HG03378 (cell line): ENCODE data around the gene PPAT.
"Not testable (repeated sequence)": the region's sequence is repeated elsewhere in the genome, so short reads cannot be mapped to it uniquely, and the experiment has no call there.

Source experiments
- ATAC-seq: cut with Tn5 transposase; IDR thresholded peaks from one replicate; pipeline ENCODE4 v1.9.1; 2021; ENCODE audit warnings: mild to moderate bottlenecking, moderate library complexity; ENCODE audit not compliant: unreplicated experiment

Gene PPAT

DNA sequence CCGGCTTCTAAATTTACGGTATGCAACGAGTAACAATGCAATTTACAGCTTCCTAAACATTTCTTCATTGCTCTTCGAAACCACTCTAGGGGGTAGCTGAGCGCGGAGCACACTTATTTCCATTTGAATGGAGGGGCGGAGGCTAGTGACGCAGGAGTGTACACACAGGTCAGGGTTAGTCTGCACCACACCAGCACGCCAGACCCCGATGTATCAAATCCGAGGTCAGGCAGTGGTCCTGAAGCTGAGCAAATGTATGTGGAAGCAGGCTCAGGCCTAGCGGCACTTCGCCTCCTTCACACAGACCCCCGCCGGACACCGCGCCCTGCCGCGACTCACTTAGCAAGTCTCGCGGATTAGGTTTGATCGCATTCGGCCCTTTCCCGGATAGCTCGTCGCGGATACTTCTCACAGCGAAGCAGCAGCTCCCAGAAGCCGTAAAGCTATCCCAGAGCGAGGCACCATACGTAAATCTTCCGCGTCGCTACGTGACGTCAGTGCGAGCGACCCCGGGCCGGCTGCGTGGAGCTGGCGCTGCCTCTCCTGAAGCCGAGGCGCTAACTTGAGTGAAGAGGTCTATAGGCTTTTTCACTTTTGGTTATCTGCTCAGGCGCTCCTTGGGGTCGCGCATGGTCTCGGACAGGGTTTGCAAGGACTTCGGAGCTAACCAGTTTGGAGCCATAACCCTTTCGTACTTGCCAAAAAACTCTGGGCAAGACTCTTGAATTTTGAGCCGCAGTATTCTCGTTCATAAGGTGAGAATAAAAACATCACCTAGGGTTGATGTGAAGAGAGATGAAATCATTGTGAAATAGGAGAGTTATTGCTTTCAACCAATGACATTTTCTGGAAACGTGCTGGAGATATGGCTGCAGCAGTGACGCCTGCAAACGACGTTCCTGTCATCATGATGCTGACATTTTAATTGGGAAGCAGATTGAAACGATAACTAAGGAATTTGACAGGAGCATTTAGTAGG is 48.1 kb downstream of the PPAT start, which contains the start of gene AASDH:
Gene AASDH (minus strand): TSS at position 469 of the 979 bp plus-strand sequence. CDS start 3,192 bp downstream, outside the sequence.
- ATAC-seq, result peak; percentile 93

DNA sequence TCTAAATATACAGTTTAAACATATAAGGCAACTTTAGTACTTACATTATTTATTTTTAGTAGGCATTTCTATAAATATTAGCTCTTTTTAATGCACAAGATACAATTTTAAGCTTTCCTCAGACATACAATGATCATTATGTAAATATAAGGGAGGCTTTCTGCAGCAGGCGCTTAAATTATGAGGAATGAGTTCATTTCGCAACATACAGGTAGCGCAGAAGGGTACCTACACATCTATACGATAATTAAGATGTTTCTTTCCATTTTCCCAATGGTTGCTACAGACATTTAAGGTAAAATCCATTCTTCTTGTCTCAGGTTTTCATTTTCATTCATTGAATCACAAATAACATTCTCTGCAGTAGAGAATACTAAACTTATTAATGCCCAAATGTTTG is 49.3 kb downstream of the PPAT start:
- ATAC-seq, result no peak

GRCh38 chr4:56375458-56375857 is 60.0 kb downstream of the PPAT start:
- no peak for ATAC-seq

DNA sequence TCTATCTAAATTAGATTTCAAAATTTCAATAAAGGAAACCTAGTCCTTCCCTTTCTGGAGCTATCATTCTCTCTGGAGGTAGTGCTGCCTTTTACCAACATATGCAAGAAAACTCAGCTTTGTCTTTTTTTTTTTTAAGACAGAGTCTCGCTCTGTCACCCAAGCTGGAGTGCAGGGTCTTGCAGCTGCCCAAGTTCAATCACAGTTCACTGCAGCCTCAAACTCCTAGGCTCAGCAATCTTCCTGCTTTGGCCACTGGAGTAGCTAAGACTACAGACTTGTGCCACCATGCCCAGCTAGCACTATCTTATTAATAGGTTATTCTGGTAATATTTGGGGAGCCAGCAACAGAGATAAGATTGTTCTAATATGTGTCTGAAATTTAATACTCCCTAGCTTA is 60.5 kb downstream of the PPAT start:
- no peak for ATAC-seq

GRCh38 chr4:56372774-56373173 is 62.6 kb downstream of the PPAT start:
- ATAC-seq, result no peak

GRCh38 chr4:56371426-56372220 is 63.8 kb downstream of the PPAT start:
- no peak for ATAC-seq

- ATAC-seq, result no peak
Observed at GRCh38 chr4:56370377-56370776, 65.0 kb downstream of the PPAT start.

DNA sequence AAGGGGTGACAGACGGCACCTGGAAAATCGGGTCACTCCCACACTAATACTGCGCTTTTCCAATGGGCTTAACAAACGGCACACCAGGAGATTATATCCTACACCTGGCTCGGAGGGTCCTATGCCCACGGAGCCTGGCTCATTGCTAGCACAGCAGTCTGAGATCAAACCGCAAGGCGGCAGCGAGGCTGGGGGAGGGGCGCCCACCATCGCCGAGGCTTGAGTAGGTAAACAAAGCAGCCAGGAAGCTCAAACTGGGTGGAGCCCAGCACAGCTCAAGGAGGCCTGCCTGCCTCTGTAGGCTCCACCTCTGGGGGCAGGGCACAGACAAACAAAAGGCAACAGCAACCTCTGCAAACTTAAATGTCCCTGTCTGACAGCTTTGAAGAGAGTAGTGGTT is 72.4 kb downstream of the PPAT start:
- not testable (repeated sequence) for ATAC-seq

DNA sequence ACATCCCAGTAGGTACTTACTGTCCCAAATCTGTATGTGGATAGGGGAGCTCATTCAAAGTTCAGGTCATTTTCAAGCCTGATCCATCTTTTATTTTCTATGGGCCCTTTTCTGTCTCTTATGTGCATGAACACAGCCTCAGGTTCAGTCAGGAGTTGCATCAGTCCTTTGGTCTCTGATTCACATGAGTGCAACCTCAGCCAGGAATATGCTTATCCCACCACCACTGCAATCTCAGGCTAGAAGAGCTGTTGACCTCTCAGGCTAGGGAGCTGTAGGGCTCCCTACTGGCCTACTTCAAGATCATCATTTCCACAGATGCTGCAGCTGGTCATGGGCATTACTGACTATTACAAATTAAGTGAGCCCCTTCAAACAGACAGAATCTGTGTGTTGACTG is 75.3 kb downstream of the PPAT start:
- ATAC-seq, result no peak

- ATAC-seq, result no peak
Observed at GRCh38 chr4:56356650-56357049, 78.8 kb downstream of the PPAT start.

DNA sequence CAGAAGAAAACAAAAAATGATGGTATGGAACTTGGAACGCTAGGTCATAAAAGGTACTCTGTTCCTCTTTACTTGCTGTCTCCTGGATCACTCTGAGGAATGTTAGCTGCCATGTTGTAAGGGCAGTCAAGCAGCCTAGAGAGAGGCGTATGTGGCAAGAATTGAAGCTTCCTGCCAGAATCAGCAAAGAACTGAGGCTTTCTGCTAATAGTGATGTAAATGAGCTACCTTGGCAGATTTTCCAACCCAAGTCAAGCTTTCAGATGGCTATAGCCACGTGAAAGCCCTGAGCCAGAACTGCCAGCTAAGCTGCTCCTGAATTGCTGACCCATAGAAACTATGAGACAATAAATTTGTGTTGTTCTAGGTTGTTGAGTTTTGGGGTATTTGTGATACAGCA is 86.8 kb downstream of the PPAT start:
- ATAC-seq, result no peak

GRCh38 chr4:56345458-56345857 is 90.0 kb downstream of the PPAT start:
- ATAC-seq, result no peak
